HepG2 (cell line): ENCODE measurements around the gene PGM2. TPM values are rescaled to one million over a fixed set of nuclear protein-coding genes. Genes with fewer than 3 reads are reported as not detected.

ENCODE experiments used
- ARNT2 ChIP-seq: sonication (generic); formaldehyde crosslinking; IDR thresholded peaks from 2 replicates; pipeline ENCODE4 v1.8.0; 2022; ENCODE audit warnings: mild to moderate bottlenecking, low read depth, missing genetic modification reagents, moderate library complexity
- FOXJ3 ChIP-seq: sonication (generic); formaldehyde crosslinking; IDR thresholded peaks from 2 replicates; pipeline ENCODE4 v1.4.0; 2020; ENCODE audit warnings: missing genetic modification reagents, mild to moderate bottlenecking, borderline replicate concordance
- MYC ChIP-seq: sonication (generic); formaldehyde crosslinking; IDR thresholded peaks from 2 replicates; pipeline ENCODE4 v1.9.0; 2021; ENCODE audit warnings: missing genetic modification reagents, borderline replicate concordance
- RFX5 ChIP-seq: IDR thresholded peaks from 2 replicates; pipeline ENCODE4 v1.6.1; 2011; ENCODE audit warnings: low read depth, low read length, improper control_type of control experiment
- SNRNP70 ChIP-seq: fragments of 200-400 bp; formaldehyde crosslinking; IDR thresholded peaks from 2 replicates; pipeline ENCODE4 v1.6.1; 2017; ENCODE audit warnings: mild to moderate bottlenecking, low read depth, low read length, moderate library complexity
- SYNCRIP ChIP-seq: fragments of 200-400 bp; formaldehyde crosslinking; IDR thresholded peaks from 2 replicates; pipeline ENCODE4 v1.6.1; 2018; ENCODE audit warnings: mild to moderate bottlenecking, low read depth, low read length; ENCODE audit not compliant: insufficient read depth
- TOPORS ChIP-seq: sonication (generic); formaldehyde crosslinking; IDR thresholded peaks from 2 replicates; pipeline ENCODE4 v1.8.0; 2023; ENCODE audit warnings: mild to moderate bottlenecking, missing genetic modification reagents
- polyA plus RNA-seq, 8 experiments: library from polyadenylated mRNA; depleted of rRNA in 3 of 8; stranded (reverse) in 7 of 8; unstranded in 1 of 8; fragments of >200 nt; fragmentation: Illumina TruSeq in 4 of 8; extraction: Trizol in 4 of 8; gene quantifications; 2 replicates each; pipeline versions ENCODE4 v1.2.1 to v1.2.3, GENCODE V29; 2011 to 2016; ENCODE audit warnings: low read depth in 4 of 8, missing spikeins in 1 of 8, mixed read lengths in 1 of 8; ENCODE audit not compliant: insufficient read depth in 1 of 8
- total RNA-seq, 5 experiments: library from RNA; depleted of rRNA; stranded (reverse); fragments of >200 nt; fragmentation: Illumina TruSeq; extraction: Trizol; gene quantifications; 2 replicates each; pipeline ENCODE4 v1.2.3, GENCODE V29; 2016; ENCODE audit warnings: low read depth in 1 of 5
- TF ChIP-seq, protein P1 (sequence below): sonication (generic); formaldehyde crosslinking; IDR thresholded peaks from 2 replicates; pipeline ENCODE4 v1.5.0; 2020; ENCODE audit warnings: mild to moderate bottlenecking, missing genetic modification reagents
- TF ChIP-seq, protein P2 (sequence below): sonication (generic); formaldehyde crosslinking; IDR thresholded peaks from 2 replicates; pipeline ENCODE4 v1.5.0; 2020; ENCODE audit warnings: missing genetic modification reagents
- TF ChIP-seq, protein P3 (sequence below): sonication (generic); formaldehyde crosslinking; IDR thresholded peaks from 2 replicates; pipeline ENCODE4 v1.4.0; 2020; ENCODE audit warnings: missing genetic modification reagents, borderline replicate concordance

Gene PGM2
- total and polyA plus RNA-seq, 2 of the 13 experiments (the other 11 are each of a cell fraction or from before 2014, with no cell fraction given), result 14.6 to 36.9 TPM

DNA sequence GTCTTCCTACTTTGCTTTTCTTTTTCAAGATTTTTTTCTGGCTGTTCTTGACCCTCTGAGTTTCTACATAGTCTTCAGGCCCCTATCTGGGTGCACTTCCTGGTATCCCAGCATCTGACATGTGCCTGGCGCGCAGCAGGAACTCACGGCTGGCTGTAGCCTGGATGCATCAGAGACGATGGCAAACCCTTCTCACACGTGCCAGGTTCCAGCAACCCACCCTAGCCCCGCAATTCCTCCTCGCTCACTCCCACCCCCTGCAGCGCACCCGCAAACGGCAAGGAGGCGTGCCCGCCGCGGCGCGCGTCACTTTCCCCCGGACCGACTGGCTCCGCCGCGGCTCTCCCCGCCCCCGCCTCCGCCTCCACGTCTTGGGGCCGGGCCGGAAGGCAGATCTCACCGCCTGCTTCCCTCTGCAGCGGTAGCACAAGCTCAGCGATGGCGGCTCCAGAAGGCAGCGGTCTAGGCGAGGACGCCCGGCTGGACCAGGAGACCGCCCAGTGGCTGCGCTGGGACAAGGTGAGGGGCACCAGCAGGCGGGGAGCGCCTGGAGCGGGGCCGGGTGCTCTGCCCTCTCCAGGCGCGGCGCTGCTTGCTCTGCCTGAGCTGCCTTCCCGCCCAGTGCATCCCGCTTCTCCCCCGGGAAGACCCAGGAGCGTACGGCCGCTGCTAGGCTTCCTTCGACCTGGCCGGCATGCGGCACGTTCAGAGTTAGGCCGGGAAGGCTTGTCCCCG is at the start of gene PGM2 (continued):
- TF ChIP-seq TOPORS (CRISPR knock-in tag) (peak; percentile 87), SNRNP70 (no peak), SYNCRIP (no peak), RFX5 (no peak), FOXJ3 (CRISPR knock-in tag) (0 out of 2 replicates have a peak, but pooled peaks have one; percentile 23), ARNT2 (CRISPR knock-in tag) (peak; percentile 75), MYC (CRISPR knock-in tag) (peak; percentile 77; the same call in 1 of the 2 replicates)
- TF ChIP-seq, protein P1, sequence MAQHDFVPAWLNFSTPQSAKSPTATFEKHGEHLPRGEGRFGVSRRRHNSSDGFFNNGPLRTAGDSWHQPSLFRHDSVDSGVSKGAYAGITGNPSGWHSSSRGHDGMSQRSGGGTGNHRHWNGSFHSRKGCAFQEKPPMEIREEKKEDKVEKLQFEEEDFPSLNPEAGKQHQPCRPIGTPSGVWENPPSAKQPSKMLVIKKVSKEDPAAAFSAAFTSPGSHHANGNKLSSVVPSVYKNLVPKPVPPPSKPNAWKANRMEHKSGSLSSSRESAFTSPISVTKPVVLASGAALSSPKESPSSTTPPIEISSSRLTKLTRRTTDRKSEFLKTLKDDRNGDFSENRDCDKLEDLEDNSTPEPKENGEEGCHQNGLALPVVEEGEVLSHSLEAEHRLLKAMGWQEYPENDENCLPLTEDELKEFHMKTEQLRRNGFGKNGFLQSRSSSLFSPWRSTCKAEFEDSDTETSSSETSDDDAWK (CRISPR knock-in tag), result no peak
- TF ChIP-seq, protein P2, sequence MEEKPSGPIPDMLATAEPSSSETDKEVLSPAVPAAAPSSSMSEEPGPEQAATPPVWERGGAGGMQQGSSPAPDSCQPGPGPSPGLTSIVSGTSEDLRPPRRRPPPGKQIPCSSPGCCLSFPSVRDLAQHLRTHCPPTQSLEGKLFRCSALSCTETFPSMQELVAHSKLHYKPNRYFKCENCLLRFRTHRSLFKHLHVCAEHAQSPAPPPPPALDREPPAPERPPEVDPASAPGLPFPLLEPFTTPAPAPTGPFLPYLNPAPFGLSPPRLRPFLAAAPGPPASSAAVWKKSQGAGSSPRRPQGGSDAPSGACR (CRISPR knock-in tag), result no peak
- TF ChIP-seq, protein P3, sequence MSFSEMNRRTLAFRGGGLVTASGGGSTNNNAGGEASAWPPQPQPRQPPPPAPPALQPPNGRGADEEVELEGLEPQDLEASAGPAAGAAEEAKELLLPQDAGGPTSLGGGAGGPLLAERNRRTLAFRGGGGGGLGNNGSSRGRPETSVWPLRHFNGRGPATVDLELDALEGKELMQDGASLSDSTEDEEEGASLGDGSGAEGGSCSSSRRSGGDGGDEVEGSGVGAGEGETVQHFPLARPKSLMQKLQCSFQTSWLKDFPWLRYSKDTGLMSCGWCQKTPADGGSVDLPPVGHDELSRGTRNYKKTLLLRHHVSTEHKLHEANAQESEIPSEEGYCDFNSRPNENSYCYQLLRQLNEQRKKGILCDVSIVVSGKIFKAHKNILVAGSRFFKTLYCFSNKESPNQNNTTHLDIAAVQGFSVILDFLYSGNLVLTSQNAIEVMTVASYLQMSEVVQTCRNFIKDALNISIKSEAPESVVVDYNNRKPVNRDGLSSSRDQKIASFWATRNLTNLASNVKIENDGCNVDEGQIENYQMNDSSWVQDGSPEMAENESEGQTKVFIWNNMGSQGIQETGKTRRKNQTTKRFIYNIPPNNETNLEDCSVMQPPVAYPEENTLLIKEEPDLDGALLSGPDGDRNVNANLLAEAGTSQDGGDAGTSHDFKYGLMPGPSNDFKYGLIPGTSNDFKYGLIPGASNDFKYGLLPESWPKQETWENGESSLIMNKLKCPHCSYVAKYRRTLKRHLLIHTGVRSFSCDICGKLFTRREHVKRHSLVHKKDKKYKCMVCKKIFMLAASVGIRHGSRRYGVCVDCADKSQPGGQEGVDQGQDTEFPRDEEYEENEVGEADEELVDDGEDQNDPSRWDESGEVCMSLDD, result no peak
- TF ChIP-seq, all 625 proteins: peak for 265
